Kidney (tissue), 14 donors: Measurements from ENCODE around the gene PHF3. TPM values are rescaled to one million over a fixed set of nuclear protein-coding genes. Genes with fewer than 3 reads are reported as not detected.

Experiments used
- DNase-seq, 5 donors: peaks; one replicate each; pipeline ENCODE4 v3.0.0-alpha.2; 2013 to 2020
- FAIRE-seq: peaks from 2 replicates; lab custom pipeline; 2012; peaks lifted over from hg19 to GRCh38; lab: Jason Lieb, UNC
- H3K27ac ChIP-seq, 2 donors: one replicate each; pipeline ENCODE4 v1.7.0; 2013; ENCODE audit warnings: low read depth in 2 of 2, low read length in 2 of 2, inconsistent platforms in 1 of 2
- H3K27me3 ChIP-seq: one replicate; pipeline ENCODE4 v1.7.1; 2013; ENCODE audit warnings: low read length, inconsistent platforms; ENCODE audit not compliant: control insufficient read depth, insufficient read depth
- H3K36me3 ChIP-seq, 3 donors: one replicate each; pipeline versions ENCODE4 v1.7.0 to v1.7.1; 2013; ENCODE audit warnings: low read length in 3 of 3, control low read depth in 1 of 3, inconsistent platforms in 1 of 3; ENCODE audit not compliant: insufficient read depth in 3 of 3, control insufficient read depth in 2 of 3
- H3K4me1 ChIP-seq, 3 donors: one replicate each; pipeline versions ENCODE4 v1.7.0 to v1.7.1; 2013; ENCODE audit warnings: low read length in 3 of 3, inconsistent platforms in 1 of 3, low read depth in 1 of 3; ENCODE audit not compliant: control insufficient read depth in 2 of 3, insufficient read depth in 2 of 3
- H3K4me3 ChIP-seq, 3 donors: one replicate each; pipeline versions ENCODE4 v1.7.0 to v1.8.1; 2013; ENCODE audit warnings: low read length in 3 of 3, control low read depth in 1 of 3, inconsistent platforms in 1 of 3
- H3K9ac ChIP-seq, 3 donors: one replicate each; pipeline versions ENCODE4 v1.7.0 to v1.7.1; 2013; ENCODE audit warnings: low read length in 3 of 3, control low read depth in 1 of 3, inconsistent platforms in 1 of 3
- H3K9me3 ChIP-seq, 3 donors: one replicate each; pipeline versions ENCODE4 v1.7.0 to v1.7.1; 2013; ENCODE audit warnings: low read length in 3 of 3, control low read depth in 1 of 3, inconsistent platforms in 1 of 3; ENCODE audit not compliant: control insufficient read depth in 2 of 3, insufficient read depth in 1 of 3
- intact Hi-C: fragments of 100-400 bp; cut with DNase I; formaldehyde crosslinking; loops from one replicate; pipeline ENCODE4 v1.11.1; 2022
- polyA plus RNA-seq: library from polyadenylated mRNA; stranded (reverse); fragments of 350-450 nt; fragmentation: Illumina TruSeq; extraction: RNeasy Lipid Tissue Mini Kit (QIAGEN cat#74804); gene quantifications from one replicate; pipeline ENCODE4 v1.2.3, GENCODE V29; 2014; ENCODE audit warnings: low read depth, low replicate concordance; ENCODE audit not compliant: insufficient read depth
- total RNA-seq: library from RNA; stranded (reverse); fragmentation: NEBNext Ultra II Directional; extraction: Animal tissue kit (Norgen Biotek cat#: 25700); gene quantifications from one replicate; pipeline ENCODE4 v1.2.1, GENCODE V29; 2021
- TF ChIP-seq, protein P1 (sequence below): IDR thresholded peaks from 3 replicates; pipeline ENCODE4 v1.5.1; 2012; ENCODE audit warnings: mild to moderate bottlenecking, moderate library complexity, borderline replicate concordance; ENCODE audit not compliant: insufficient read depth; ENCODE audit errors: extremely low read depth
- donor health status: control.
- donor health status: control.
- donor health status: control.
- donor health status: control.
- donor health status: control.
- donor health status: DM: yes; HTN: yes; CAD: no.
- donor health status: Normal renal cell carcinoma (clear cell type).

The PHF3 gene
- total and polyA plus RNA-seq, 2 donors from 2014 or later = 9.5 to 58.3 TPM

DNA sequence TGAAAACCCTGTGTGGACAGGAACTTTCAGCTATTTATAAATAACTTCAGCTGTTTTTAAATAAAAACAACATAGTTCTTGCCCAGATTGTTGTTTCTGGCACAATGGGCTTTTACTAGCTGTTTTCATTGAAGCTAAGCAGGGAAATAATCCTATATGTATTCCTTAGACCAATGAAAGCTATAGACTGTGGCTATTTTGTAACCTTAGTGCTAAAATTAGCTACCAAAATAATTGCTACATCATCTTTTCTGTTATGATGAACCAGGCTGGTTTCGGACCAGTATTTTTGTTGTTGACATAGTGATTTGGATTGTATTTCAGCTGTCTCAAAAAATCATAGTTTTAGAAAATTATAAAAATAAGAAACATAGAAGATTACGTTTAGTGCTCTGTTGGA is 13.7 kb downstream of the PHF3 start:
- Histone ChIP-seq H3K27ac (no peak overlapping the region), H3K4me1 (peaks cover 0 to 18% (median 5%) of the 10 kb centered on the region in 3 donors), H3K27me3 (no peaks in the 10 kb centered on the region), H3K4me3 (no peak overlapping the region), H3K9me3 (no peaks in the 10 kb centered on the region), H3K9ac (no peak overlapping the region), H3K36me3 (peaks cover 0 to 3% (median 0%) of the 10 kb centered on the region in 3 donors)
- DNase-seq = no peak
- no peak for FAIRE-seq
- TF ChIP-seq, protein P1, sequence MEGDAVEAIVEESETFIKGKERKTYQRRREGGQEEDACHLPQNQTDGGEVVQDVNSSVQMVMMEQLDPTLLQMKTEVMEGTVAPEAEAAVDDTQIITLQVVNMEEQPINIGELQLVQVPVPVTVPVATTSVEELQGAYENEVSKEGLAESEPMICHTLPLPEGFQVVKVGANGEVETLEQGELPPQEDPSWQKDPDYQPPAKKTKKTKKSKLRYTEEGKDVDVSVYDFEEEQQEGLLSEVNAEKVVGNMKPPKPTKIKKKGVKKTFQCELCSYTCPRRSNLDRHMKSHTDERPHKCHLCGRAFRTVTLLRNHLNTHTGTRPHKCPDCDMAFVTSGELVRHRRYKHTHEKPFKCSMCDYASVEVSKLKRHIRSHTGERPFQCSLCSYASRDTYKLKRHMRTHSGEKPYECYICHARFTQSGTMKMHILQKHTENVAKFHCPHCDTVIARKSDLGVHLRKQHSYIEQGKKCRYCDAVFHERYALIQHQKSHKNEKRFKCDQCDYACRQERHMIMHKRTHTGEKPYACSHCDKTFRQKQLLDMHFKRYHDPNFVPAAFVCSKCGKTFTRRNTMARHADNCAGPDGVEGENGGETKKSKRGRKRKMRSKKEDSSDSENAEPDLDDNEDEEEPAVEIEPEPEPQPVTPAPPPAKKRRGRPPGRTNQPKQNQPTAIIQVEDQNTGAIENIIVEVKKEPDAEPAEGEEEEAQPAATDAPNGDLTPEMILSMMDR = no peak
- intact Hi-C loops = no loop called here

DNA sequence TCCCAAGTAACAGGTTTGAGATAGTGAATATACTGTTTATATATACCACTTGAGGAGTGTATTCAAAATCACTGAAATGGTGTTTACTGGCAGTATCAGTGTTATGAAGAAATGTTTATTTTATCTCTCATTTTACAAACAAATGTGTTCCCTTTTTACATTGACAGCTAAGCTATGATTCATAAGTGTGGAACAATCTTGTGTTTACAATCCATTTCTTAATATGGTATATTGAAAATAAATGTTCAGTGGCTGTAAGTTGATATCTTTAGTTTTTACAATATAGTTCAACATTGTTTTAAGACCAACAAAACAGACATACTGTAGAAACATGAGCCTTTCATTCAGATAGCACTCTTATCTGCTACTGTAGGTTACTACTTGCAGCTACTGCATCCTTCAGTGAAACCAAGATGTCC is 14.3 kb downstream of the PHF3 start:
- TF ChIP-seq, protein P1 = no peak
- no peak for DNase-seq
- intact Hi-C loops = no loop called here
- no peak overlapping the region for H3K4me3 ChIP-seq
- peaks cover 0 to 18% (median 4%) of the 10 kb centered on the region in 3 donors for H3K4me1 ChIP-seq
- H3K9me3 ChIP-seq = no peaks in the 10 kb centered on the region
- no peak for FAIRE-seq
- H3K27me3 ChIP-seq = no peaks in the 10 kb centered on the region
- peaks cover 0 to 3% (median 0%) of the 10 kb centered on the region in 3 donors for H3K36me3 ChIP-seq
- no peak overlapping the region for H3K27ac ChIP-seq
- no peak overlapping the region for H3K9ac ChIP-seq

DNA sequence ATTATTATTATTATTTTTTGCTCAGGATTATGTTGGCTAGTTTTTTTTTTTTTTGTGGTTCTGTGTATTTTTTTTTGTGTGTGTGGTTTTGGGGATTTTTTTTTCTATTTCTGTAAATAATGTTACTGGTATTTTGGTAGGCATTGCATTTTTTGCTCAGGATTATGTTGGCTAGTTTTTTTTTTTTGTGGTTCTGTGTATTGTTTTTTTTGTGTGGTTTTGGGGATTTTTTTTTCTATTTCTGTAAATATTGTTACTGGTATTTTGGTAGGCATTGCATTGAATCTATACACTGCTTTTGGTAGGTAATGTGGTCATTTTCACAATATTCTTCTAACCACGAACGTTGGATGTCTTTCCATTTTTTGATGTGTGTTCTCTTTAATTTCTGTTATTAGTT is 17.4 kb downstream of the PHF3 start:
- TF ChIP-seq, protein P1 = no peak
- H3K27me3 ChIP-seq = no peaks in the 10 kb centered on the region
- H3K9me3 ChIP-seq = no peaks in the 10 kb centered on the region
- peaks cover 0 to 9% (median 3%) of the 10 kb centered on the region in 3 donors for H3K4me1 ChIP-seq
- no peak for FAIRE-seq
- H3K27ac ChIP-seq = no peak overlapping the region
- no peak overlapping the region for H3K9ac ChIP-seq
- intact Hi-C loops = no loop called here
- no peaks in the 10 kb centered on the region for H3K36me3 ChIP-seq
- DNase-seq = no peak
- no peak overlapping the region for H3K4me3 ChIP-seq

DNA sequence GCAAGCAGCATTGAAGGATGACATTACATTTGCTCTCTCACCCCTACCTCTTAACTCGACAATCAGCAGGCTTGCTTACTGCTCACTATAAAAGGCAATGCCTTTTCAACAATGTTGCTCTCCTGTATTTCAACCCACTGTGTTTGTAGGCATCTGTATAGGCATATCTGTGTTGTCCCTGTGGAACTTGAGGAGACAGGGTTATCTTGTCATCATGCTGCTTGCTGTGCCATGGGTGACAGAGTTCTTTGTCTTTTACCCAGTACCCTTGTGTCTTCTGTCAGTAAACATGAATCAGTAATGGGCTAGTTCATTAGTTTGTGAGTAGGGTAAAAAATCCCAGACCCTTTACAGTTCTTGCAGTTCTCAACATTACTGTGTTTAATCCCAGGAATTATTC is 25.2 kb downstream of the PHF3 start:
- Histone ChIP-seq H3K27ac (no peak overlapping the region), H3K9ac (no peak overlapping the region), H3K4me3 (no peak overlapping the region), H3K9me3 (no peaks in the 10 kb centered on the region), H3K36me3 (no peaks in the 10 kb centered on the region), H3K27me3 (no peaks in the 10 kb centered on the region), H3K4me1 (no peaks in the 10 kb centered on the region)
- DNase-seq (no peak), FAIRE-seq (no peak)
- intact Hi-C loops = no loop called here
- TF ChIP-seq, protein P1 = no peak
